Pancreas (tissue), 10 donors: ENCODE results near the gene RXRA. TPM values are rescaled to one million over a fixed set of nuclear protein-coding genes. Genes with fewer than 3 reads are reported as not detected.
A peak's percentile ranks its signal among the peaks of the same experiment; 100 is the strongest.

Experiments
- ATAC-seq, 4 donors: fragments of 200-7000 bp; cut with Tn5 transposase; one replicate each; pipeline versions ENCODE4 v1.8.0 to v1.9.1; 2020; ENCODE audit warnings: mild to moderate bottlenecking in 4 of 4, moderate library complexity in 4 of 4
- DNase-seq, 6 donors: peaks; one replicate each; pipeline ENCODE4 v3.0.0-alpha.2; 2020
- FAIRE-seq: peaks from 2 replicates; lab custom pipeline; 2012; peaks lifted over from hg19 to GRCh38; lab: Jason Lieb, UNC
- H3K27ac ChIP-seq, 4 donors: fragments of 200-600 bp; sonication (generic); 1 replicate in 3 of 4; 2 replicates in 1 of 4; pipeline versions ENCODE4 v1.5.0 to v1.8.0; 2020
- H3K27me3 ChIP-seq, 4 donors: fragments of 200-600 bp; one replicate each; pipeline ENCODE4 v1.8.0; 2021
- H3K36me3 ChIP-seq, 3 donors: fragments of 200-600 bp; sonication (generic) in 1 of 3; one replicate each; pipeline versions ENCODE4 v1.5.0 to v1.8.0; 2020 to 2021
- H3K4me1 ChIP-seq, 3 donors: fragments of 200-600 bp; one replicate each; pipeline ENCODE4 v1.8.0; 2021
- H3K4me3 ChIP-seq, 4 donors: fragments of 200-600 bp; sonication (generic) in 2 of 4; one replicate each; pipeline versions ENCODE4 v1.5.0 to v1.8.0; 2020 to 2021
- H3K9me3 ChIP-seq, 4 donors: fragments of 200-600 bp; one replicate each; pipeline ENCODE4 v1.8.0; 2021
- WGBS, 2 donors: extraction: QIAGEN DNeasy Blood & Tissue Kit; methylation state at CpG; one replicate each; pipeline ENCODE4 v1.1.7; 2013; 5-methylcytosine and 5-hydroxymethylcytosine counted together
- intact Hi-C, 3 donors: fragments of 100-400 bp; cut with DNase I; formaldehyde crosslinking; loops; one replicate each; pipeline versions ENCODE4 v1.11.1 to v1.14.2; 2022
- polyA plus RNA-seq, 2 donors: library from polyadenylated mRNA; stranded (reverse); fragments of 200-250 nt; gene quantifications; one replicate each; pipeline ENCODE4 v1.2.3, GENCODE V29; 2013
- total RNA-seq, 6 donors: library from RNA; stranded (reverse); fragmentation: NEBNext Ultra II Directional in 4 of 6; extraction: Animal tissue kit (Norgen Biotek cat#: 25700) in 4 of 6; gene quantifications; one replicate each; pipeline versions ENCODE4 v1.2.1 to v1.2.4, GENCODE V29; 2021 to 2023
- TF ChIP-seq, protein P1 (sequence below), 4 donors: fragments of 200-600 bp; sonication (generic) in 3 of 4; IDR thresholded peaks; one replicate each; pipeline versions ENCODE4 v1.5.0 to v1.8.0; 2021; ENCODE audit warnings: antibody characterized with exemption in 4 of 4
- donor health status: healthy with polysubstance abuse.
- donor health status: DM: no; HTN: no; CAD: no; lungs with moderate emphysema.
- donor health status: DM: no; HTN: no; CAD: no.
- donor health status: control.
- donor health status: control.
- donor health status: Bipolar disorder and iron deficiency.
- donor health status: DM: yes; HTN: yes; CAD: no.
- donor health status: DM: no; HTN: no; CAD: no.
- donor health status: DM: no; HTN: no; CAD: no.
- donor health status: DM: yes; HTN: yes; CAD: no.

RXRA gene
- total and polyA plus RNA-seq, 8 donors: 20.2 to 35.1 (median 22.9) TPM

DNA sequence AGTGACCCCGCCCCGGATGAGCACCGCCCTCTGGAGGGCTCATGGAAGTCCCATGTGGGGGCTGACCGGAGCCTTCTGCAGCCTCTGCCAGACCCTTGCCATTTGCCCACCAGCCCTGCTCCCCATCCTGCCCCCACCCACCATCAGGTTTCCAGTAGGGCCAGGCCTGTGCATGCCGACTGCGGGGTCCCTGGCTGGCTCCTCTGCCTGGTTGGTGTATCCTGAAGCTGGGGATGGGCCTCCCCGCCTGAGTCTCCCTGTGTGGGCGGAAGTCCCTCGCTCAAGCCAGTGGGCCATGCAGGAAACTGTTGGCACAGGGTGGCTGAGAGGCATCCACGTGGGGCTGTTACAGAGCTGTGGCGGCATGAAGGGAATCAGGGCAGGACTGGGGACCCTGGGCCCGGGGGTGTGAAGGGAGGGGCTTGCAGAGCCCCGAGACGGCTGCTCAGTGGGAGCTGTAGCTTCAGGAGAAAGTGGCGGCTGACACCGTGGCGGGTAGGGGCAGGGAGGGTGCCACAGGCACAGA lies 88.7 kb downstream of the RXRA start:
- no peak for ATAC-seq

DNA sequence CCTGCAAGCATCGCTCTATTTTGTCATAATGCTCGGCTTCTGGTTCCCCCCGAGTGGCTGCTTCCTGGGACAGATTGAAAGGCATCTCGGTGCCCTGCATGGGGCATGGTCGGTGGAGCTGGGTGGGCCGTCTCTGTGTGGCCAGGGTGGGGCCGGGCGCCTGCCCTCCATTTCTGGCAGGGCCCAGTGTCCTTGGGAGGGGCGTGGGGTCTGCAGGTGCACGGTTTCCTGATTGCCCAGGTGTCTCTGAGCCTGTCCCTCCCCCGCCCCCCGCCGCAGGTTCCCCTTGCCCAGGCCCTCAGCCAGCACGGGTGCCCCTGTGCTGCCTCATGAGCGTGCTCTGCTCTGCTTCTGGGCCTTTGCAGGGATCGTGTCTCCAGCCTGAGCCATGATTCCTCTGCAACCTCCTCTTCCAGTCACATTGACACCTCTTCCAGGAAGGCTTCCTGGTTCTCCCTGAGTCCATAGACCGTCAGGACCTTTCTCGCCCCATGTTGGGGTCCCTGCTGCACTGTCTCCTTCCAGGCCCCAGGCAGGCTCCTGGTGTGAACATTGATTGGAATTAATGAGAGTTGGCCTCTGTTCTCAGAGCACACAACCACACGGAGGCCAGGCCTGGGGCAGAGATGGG lies 90.2 kb downstream of the RXRA start:
- no peaks in the 10 kb centered on the region for H3K27me3 ChIP-seq
- DNase-seq: no peak
- TF ChIP-seq, protein P1, sequence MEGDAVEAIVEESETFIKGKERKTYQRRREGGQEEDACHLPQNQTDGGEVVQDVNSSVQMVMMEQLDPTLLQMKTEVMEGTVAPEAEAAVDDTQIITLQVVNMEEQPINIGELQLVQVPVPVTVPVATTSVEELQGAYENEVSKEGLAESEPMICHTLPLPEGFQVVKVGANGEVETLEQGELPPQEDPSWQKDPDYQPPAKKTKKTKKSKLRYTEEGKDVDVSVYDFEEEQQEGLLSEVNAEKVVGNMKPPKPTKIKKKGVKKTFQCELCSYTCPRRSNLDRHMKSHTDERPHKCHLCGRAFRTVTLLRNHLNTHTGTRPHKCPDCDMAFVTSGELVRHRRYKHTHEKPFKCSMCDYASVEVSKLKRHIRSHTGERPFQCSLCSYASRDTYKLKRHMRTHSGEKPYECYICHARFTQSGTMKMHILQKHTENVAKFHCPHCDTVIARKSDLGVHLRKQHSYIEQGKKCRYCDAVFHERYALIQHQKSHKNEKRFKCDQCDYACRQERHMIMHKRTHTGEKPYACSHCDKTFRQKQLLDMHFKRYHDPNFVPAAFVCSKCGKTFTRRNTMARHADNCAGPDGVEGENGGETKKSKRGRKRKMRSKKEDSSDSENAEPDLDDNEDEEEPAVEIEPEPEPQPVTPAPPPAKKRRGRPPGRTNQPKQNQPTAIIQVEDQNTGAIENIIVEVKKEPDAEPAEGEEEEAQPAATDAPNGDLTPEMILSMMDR (IDR thresholded peaks at IDR 0.05): no peak
- intact Hi-C loops: no loop called here
- H3K36me3 ChIP-seq: no peaks in the 10 kb centered on the region
- ATAC-seq: no peak
- 83 to 88% methylated on average over 18 to 19 of the region's 19 CpGs for WGBS, 2 donors
- H3K9me3 ChIP-seq: no peaks in the 10 kb centered on the region
- no peaks in the 10 kb centered on the region for H3K4me1 ChIP-seq
- no peak overlapping the region for H3K4me3 ChIP-seq
- no peak overlapping the region for H3K27ac ChIP-seq
- no peak for FAIRE-seq

More for the DNA sequence above, 88.7 kb downstream of the RXRA start:
- intact Hi-C loops: no loop called here
- Histone ChIP-seq H3K4me1 (no peaks in the 10 kb centered on the region), H3K9me3 (no peaks in the 10 kb centered on the region), H3K4me3 (no peak overlapping the region), H3K27ac (no peak overlapping the region), H3K27me3 (no peaks in the 10 kb centered on the region), H3K36me3 (no peaks in the 10 kb centered on the region)
- WGBS, 2 donors: 79 to 86% methylated on average over 17 of the region's 17 CpGs
- TF ChIP-seq, protein P1 (IDR thresholded peaks at IDR 0.05): no peak
- FAIRE-seq: no peak
- no peak for DNase-seq

DNA sequence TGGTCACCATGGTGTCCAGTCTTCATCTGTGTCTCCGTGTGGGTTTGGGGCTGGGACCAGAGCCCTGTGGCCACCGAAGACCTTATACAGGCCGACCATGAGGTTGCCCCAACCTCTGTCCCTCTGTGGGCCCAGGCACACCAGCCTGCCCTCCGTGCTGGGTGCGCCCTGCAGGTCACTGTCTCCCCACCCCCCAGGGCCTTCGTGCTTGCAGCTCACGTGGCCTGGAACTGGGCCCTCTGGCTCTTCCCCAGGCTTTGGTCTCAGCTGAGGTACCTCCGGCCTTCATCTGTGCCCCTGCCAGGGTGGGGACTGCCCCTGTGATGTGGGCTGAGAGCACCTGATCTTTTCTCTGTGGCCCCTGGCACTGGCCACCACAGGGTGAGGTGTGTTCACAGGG lies 92.1 kb downstream of the RXRA start:
- Histone ChIP-seq H3K36me3 (no peaks in the 10 kb centered on the region), H3K4me1 (no peaks in the 10 kb centered on the region), H3K4me3 (no peak overlapping the region), H3K9me3 (no peaks in the 10 kb centered on the region), H3K27me3 (no peaks in the 10 kb centered on the region), H3K27ac (no peak overlapping the region)
- no peak for FAIRE-seq
- intact Hi-C loops: no loop called here
- ATAC-seq: no peak
- TF ChIP-seq, protein P1 (IDR thresholded peaks at IDR 0.05): no peak
- 70 to 76% methylated on average over 8 of the region's 8 CpGs for WGBS, 2 donors
- DNase-seq: no peak

DNA sequence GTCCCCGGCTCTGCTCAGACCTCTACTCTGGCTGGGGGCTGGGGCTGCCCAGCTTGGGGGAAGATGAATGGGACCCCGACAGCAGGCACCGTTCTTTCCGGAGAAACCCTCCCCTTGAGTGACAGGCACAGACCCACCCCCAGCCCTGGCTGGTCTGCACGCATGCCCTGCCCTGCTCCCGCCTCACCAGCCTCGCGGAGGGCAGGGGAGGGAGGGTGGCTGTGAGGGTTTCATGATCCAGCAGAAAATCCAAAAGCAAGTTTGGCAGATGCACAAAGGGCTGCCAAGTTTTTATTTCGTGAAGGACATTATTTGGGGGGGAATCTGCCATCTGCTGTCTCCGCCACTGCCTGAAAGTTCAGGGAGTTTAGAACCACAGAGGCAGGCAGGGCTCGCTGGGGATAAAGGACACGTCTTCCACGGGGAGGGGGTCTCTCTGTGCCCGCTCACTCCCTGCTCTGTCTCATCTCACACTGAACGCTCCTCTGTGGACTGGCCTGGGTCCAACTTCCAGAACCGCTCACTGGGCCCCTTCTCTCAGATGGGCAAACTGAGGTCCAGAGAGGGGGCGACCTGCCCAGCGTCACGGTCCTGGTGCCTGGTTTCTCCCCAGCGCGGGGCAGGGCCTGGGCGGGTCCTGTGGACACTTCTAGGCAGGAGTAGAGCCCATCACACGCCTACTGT lies 92.9 kb downstream of the RXRA start:
- H3K4me3 ChIP-seq: no peak overlapping the region
- WGBS, 2 donors: 82 to 83% methylated on average over 23 of the region's 23 CpGs
- intact Hi-C loops: no loop called here
- H3K4me1 ChIP-seq: no peaks in the 10 kb centered on the region
- ATAC-seq: no peak
- no peak overlapping the region for H3K27ac ChIP-seq
- H3K36me3 ChIP-seq: no peaks in the 10 kb centered on the region
- no peak for DNase-seq
- H3K27me3 ChIP-seq: no peaks in the 10 kb centered on the region
- TF ChIP-seq, protein P1 (IDR thresholded peaks at IDR 0.05): no peak
- H3K9me3 ChIP-seq: no peaks in the 10 kb centered on the region
- FAIRE-seq: no peak

DNA sequence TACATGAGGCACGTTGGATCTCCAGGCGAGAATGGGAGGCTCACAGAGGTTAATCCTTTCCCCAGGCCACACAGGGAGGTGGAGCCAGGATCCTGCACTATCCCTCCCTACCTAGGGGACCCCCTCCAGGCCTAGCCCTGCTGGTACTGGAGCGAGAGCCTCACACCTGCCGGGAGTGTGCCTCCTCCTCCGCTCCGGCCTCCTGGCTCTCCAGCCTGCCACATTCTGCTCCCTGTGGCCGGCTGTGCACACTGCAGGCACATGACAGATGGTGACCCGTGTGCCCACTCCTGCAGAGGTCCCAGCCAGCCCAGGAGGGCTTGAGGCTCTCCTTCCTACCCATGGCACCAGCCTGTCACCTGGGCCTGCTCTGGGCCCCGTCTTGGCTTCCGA lies 93.4 kb downstream of the RXRA start:
- Histone ChIP-seq H3K27me3 (no peaks in the 10 kb centered on the region), H3K27ac (no peak overlapping the region), H3K4me3 (no peak overlapping the region), H3K9me3 (no peaks in the 10 kb centered on the region), H3K4me1 (no peaks in the 10 kb centered on the region), H3K36me3 (no peaks in the 10 kb centered on the region)
- intact Hi-C loops: loop anchor here in 1 of 3 donors (10.0 kb wide), 1 partner anchor 85 kb away; no protein-coding TSS in a partner anchor
- FAIRE-seq (no peak), ATAC-seq (peak in 3 of 4 donors; percentile 9 to 35 (median 18)), DNase-seq (no peak)
- WGBS, 2 donors: 77 to 82% methylated on average over 10 of the region's 10 CpGs
- TF ChIP-seq, protein P1 (IDR thresholded peaks at IDR 0.05): peak in 1 of 4 donors; percentile 17
